Peyer's patch (tissue), 4 donors: Measurements from ENCODE around the gene ZNF552.

ENCODE experiments used
- CTCF ChIP-seq, 6 experiments: fragments of 450-650 bp in 4 of 6; fragments of 200-600 bp in 2 of 6; sonication (generic) in 1 of 6; IDR thresholded peaks; one replicate each; pipeline ENCODE4 v1.5.1; 2017 to 2019; ENCODE audit warnings: antibody characterized with exemption in 6 of 6, mild to moderate bottlenecking in 3 of 6, moderate library complexity in 1 of 6
- POLR2A ChIP-seq, 2 donors: fragments of 450-650 bp; IDR thresholded peaks; one replicate each; pipeline ENCODE4 v1.5.1; 2017; ENCODE audit warnings: antibody characterized with exemption in 2 of 2, mild to moderate bottlenecking in 2 of 2, moderate library complexity in 2 of 2

GRCh38 chr19:57814505-57815246, at the start of gene ZNF552:
- no peak for TF ChIP-seq CTCF (IDR thresholded peaks at IDR 0.05)
- peak; percentile 86 to 96 for TF ChIP-seq POLR2A (IDR thresholded peaks at IDR 0.05)
